Osteocyte (in vitro differentiated cells): Measurements from ENCODE around the gene THSD4. TPM values are rescaled to one million over a fixed set of nuclear protein-coding genes. Genes with fewer than 3 reads are reported as not detected.

Experiments
- DNase-seq: peaks from one replicate; pipeline ENCODE4 v3.0.0; 2021; ENCODE audit warnings: mixed read lengths; ENCODE audit not compliant: unreplicated experiment; ENCODE audit errors: extremely low spot score
- H3K27ac Mint-ChIP-seq: one replicate; pipeline ENCODE4 v1.8.0; 2021; ENCODE audit warnings: mild to moderate bottlenecking, mixed read lengths; ENCODE audit not compliant: unreplicated experiment
- H3K27me3 Mint-ChIP-seq: one replicate; pipeline ENCODE4 v1.8.0; 2021; ENCODE audit warnings: mixed read lengths; ENCODE audit not compliant: unreplicated experiment
- H3K36me3 Mint-ChIP-seq: one replicate; pipeline ENCODE4 v1.8.0; 2021; ENCODE audit warnings: mixed read lengths; ENCODE audit not compliant: unreplicated experiment
- H3K4me1 Mint-ChIP-seq: one replicate; pipeline ENCODE4 v1.8.0; 2021; ENCODE audit warnings: mixed read lengths; ENCODE audit not compliant: unreplicated experiment
- H3K4me3 Mint-ChIP-seq: one replicate; pipeline ENCODE4 v1.8.0; 2021; ENCODE audit warnings: mild to moderate bottlenecking, moderate library complexity, mixed read lengths; ENCODE audit not compliant: unreplicated experiment
- H3K9me3 Mint-ChIP-seq: one replicate; pipeline ENCODE4 v1.8.0; 2021; ENCODE audit warnings: mixed read lengths; ENCODE audit not compliant: unreplicated experiment
- CTCF ChIP-seq: fragments of 200-600 bp; sonication (generic); IDR thresholded peaks from 2 replicates; pipeline ENCODE4 v1.5.0; 2021; ENCODE audit warnings: antibody characterized with exemption, mild to moderate bottlenecking, moderate library complexity
- total RNA-seq: library from RNA; stranded (reverse); gene quantifications from 2 replicates; pipeline ENCODE4 v1.2.1, GENCODE V29; 2021

The THSD4 gene
- total RNA-seq, 1 donor from 2014 or later: 5.7 TPM

DNA sequence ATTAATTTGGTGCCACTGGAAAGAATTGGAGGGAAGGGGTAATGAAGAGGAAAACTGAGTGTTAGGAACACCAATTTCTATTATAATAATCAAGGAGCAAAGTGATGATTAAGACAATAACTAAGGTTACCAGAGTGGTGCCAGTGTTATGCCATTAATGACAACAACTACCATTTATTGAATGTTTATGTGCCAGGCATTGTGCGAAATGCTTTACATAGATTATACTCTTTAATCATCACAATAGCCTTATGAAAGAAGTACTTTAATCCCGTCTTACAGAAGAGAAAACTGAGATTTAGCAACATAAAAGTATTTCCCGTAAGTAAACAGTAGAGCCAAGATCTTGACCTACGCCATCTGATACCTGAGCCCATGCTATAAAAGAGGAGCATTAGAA is 507.8 kb downstream of the THSD4 start:
- Mint-ChIP-seq H3K36me3 (no peaks in the 10 kb centered on the region), H3K27me3 (peaks cover 23% of the 10 kb centered on the region), H3K27ac (no peak overlapping the region), H3K4me1 (no peaks in the 10 kb centered on the region), H3K4me3 (no peak overlapping the region), H3K9me3 (peaks cover 7% of the 10 kb centered on the region)
- no peak for TF ChIP-seq CTCF
- no peak for DNase-seq

- H3K4me1 Mint-ChIP-seq: no peaks in the 10 kb centered on the region
- no peaks in the 10 kb centered on the region for H3K36me3 Mint-ChIP-seq
- DNase-seq: no peak
- H3K4me3 Mint-ChIP-seq: no peak overlapping the region
- peaks cover 20% of the 10 kb centered on the region for H3K27me3 Mint-ChIP-seq
- no peak for TF ChIP-seq CTCF
- H3K9me3 Mint-ChIP-seq: peaks cover 7% of the 10 kb centered on the region
- no peak overlapping the region for H3K27ac Mint-ChIP-seq
Measured at GRCh38 chr15:71626596-71627088, 511.4 kb downstream of the THSD4 start.

GRCh38 chr15:71627188-71627587 is 511.9 kb downstream of the THSD4 start:
- no peak for TF ChIP-seq CTCF

GRCh38 chr15:71627604-71628003 is 512.3 kb downstream of the THSD4 start:
- Mint-ChIP-seq H3K36me3 (no peaks in the 10 kb centered on the region), H3K27me3 (peaks cover 17% of the 10 kb centered on the region), H3K27ac (no peak overlapping the region), H3K9me3 (peaks cover 4% of the 10 kb centered on the region), H3K4me1 (no peaks in the 10 kb centered on the region), H3K4me3 (no peak overlapping the region)
- DNase-seq: no peak
- TF ChIP-seq CTCF: no peak

More at GRCh38 chr15:71627188-71627587, 511.9 kb downstream of the THSD4 start:
- Mint-ChIP-seq H3K4me3 (no peak overlapping the region), H3K27ac (no peak overlapping the region), H3K27me3 (peaks cover 20% of the 10 kb centered on the region), H3K4me1 (no peaks in the 10 kb centered on the region), H3K36me3 (no peaks in the 10 kb centered on the region), H3K9me3 (peaks cover 7% of the 10 kb centered on the region)
- no peak for DNase-seq

DNA sequence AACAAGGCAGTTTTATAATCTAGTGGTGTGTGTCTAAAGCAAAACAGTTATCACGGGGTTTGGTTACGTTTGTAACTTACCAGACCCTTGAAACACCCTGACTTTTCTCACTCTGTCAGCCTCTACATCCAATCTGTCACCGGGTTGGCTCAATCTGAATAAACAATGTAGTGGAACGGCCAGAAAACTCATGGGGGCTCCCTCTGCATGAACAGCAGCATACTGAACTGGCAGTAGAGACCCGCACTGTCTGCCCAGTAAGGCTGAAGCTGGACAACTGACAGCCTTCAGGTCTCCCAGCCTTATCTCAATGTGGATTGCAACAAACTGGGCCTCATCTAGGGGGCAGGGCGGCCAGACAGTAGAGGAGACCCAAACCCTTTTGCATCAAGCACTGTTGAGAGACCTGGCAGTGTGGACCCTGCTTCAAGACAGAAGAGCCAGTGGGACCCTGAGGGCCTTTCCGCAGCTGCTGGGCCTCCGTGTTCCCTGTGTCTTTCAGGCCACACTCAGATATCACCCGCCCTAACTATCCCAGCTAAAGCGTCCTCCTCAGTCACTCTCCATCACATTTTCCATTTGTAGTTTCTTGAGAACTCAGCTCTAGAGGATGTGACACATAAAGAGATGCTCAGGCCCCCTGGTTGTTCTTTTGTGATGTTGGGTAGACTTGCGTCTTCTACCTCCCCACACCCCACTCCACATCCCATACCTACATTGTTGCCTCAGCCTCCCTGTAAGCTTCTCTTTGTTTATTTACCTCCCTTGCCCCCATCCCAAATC is 513.9 kb downstream of the THSD4 start:
- no peak for TF ChIP-seq CTCF
- H3K36me3 Mint-ChIP-seq: no peaks in the 10 kb centered on the region
- no peak for DNase-seq
- no peak overlapping the region for H3K4me3 Mint-ChIP-seq
- H3K9me3 Mint-ChIP-seq: no peaks in the 10 kb centered on the region
- H3K27ac Mint-ChIP-seq: no peak overlapping the region
- no peaks in the 10 kb centered on the region for H3K4me1 Mint-ChIP-seq
- peaks cover 13% of the 10 kb centered on the region for H3K27me3 Mint-ChIP-seq
